Stimulated activated CD4-positive, alpha-beta T cell treated with anti-CD3 and anti-CD28 coated beads, TNF-alpha, amount 100 ng/mL, for 24 hours (primary cell): ENCODE data around the gene NLRC5.
"Not testable (repeated sequence)": the region's sequence is repeated elsewhere in the genome, so short reads cannot be mapped to it uniquely, and the experiment has no call there.

Source experiments
- DNase-seq, 3 experiments: peaks; one replicate each; pipeline ENCODE4 v3.0.0-alpha.2; 2020; ENCODE audit warnings: low read depth in 3 of 3

Gene NLRC5

DNA sequence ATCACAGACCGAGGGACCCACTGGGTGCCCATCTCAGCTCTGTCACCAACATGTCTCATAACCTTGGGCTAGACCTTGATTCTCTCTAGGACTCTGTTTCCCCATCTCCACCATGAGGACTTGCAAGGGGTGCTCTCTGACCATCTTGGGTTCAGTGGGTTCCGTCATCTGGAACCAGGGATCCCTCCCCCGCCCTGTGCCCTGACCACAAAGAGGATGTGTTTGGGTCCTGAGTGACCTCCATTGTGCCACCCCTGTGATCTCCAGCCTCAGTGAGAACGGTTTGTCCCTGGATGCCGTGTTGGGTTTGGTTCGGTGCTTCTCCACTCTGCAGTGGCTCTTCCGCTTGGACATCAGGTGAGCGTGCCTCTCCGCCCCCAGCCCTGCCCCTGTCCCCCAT is 53.9 kb downstream of the NLRC5 start:
- DNase-seq, result no peak

DNA sequence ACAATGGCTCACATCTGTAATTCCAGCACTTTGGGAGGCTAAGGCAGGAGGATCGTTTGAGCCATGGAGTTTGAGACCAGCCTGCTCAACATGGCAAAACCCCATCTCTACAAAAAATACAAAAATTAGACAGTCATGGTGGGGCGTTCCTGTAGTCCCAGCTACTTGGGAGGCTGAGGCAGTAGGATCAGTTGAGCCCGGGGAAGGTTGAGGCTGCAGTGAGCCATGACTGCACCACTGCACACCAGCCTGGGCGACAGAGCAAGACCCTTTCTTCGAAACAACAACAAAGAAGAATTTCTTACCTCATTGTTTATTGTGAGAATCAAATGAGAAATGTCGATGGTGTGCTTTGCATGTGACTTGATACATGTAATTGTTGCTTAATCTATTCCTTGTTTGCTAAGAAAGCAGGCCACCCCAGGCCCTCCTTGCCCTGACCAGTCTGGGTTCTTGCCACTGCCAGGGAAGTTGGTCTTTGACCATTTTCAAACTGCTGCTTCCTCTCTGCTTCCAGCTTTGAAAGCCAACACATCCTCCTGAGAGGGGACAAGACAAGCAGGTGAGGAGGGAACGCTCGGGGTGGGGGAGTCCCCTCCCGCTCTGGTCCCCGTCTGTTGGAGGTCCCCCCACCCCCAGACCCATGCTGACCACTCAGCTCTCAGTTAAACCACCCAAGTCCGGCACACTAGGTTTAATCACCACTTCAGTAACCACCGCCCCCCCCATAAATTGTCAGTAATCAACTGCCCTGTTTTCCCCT is 55.8 kb downstream of the NLRC5 start:
- no peak for DNase-seq

DNA sequence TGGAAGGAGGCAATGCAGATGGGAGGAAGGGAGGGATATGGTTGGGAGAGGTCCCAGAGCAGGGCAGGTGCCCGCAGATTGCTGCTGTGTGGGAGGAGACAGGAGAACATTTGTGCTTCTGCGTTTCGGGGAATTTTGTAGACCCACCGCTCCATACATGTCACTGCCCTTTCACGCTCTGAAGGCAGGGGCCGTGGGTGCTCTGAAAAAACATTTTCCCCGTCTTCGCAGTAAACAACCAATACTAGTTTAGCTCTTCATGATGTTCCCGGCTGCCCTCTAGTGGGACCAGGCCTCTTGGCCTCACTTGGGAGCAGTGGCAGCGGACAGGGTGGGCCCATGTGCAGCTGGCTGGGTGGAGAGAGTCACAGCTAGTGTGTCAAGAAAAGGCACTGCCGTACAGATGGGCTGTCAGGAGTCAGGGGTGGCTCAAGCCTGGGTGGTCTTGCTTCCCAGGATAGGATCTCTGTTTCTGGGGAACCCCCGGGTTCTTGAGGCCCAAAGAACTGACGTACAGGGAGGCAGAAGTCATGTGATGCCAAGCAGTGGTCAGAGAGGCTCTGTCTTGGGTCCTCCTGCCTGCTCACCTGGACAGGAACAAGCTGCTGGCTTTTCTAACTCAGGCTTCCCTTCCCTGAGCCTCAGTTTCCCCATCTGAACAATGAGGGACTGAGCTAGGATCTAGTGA is 56.5 kb downstream of the NLRC5 start:
- DNase-seq, result no peak

DNA sequence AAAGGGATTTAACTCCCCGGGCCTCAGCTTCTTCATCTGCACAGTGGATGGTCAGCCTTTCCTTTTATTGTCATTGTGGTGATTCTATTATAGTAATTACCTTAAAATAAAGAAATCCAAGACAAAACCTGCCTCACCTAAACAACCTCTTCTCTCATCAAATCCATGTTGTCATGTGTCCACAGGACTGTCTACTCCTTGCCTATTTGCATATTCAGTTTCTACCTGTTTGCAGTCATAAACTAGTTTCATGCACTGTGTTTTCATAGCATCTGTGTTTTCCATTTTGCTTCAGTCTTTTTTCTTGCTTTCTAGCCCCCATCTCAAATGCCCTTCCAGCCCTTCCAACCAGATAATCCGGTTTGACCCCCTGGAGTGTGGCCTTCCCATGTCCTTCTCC is 58.7 kb downstream of the NLRC5 start:
- no peak for DNase-seq

DNA sequence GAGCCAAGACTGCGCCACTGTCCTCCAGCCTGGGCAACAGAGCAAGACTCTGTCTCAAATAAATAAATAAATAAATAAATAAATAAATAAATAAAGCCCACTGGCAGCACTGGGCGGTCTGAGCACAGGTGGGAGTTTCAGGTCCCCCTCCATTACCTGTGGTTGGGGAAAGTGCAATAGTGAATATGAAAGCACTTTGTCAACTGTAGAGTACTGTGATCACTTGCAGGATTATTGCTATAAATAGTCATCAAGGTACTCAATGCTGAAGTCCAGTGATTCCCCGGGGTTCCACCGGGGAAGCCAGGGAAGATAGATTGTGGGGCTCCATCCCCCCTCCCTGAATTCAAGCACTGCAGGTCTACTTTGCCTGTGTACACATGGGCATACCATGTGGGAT is 60.3 kb downstream of the NLRC5 start:
- DNase-seq, result no peak

DNA sequence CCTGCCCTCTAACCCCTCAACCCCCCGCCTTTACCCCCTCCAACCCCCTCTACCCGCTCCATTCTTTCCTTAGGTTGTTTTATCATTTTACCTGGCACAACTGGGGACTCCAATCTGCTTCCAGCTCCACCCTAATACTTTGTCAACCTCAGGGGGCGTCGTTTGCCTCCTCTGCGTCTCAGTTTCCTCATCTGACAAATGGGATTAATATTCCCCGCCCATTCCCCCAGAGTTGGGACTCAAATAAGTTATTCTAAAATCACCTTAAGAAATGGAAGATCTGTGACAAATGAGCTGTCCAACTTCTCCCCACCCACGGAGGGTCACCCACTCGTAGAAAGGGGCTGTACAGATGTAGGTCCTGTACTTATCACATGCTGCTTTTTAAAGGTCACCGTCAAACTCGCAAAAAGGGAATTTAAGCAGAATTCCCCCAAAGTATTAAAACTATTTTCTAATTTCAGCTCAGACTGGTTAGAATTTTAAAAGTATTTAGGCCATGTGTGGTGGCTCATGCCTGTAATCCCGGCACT is 62.4 kb downstream of the NLRC5 start:
- no peak for DNase-seq

DNA sequence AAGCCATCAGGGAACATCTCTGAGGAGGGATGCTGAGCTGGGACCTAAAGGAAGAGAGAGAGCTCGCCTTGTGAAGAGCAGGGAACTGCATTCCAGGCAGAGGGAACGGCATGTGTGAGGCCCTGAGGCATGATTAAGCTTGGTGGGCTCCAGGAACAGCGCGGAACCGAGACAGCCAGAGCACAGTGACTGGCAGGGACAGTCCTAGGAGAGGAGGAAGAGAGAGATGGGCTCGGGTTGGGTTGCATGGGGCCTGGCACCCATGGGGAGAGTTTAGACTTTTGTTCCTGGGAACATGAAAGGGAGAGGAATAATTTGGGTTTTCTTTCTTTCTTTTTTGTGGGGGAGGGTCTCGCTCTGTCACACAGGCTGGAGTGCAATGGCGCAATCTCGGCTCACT is 63.8 kb downstream of the NLRC5 start:
- no peak for DNase-seq

DNA sequence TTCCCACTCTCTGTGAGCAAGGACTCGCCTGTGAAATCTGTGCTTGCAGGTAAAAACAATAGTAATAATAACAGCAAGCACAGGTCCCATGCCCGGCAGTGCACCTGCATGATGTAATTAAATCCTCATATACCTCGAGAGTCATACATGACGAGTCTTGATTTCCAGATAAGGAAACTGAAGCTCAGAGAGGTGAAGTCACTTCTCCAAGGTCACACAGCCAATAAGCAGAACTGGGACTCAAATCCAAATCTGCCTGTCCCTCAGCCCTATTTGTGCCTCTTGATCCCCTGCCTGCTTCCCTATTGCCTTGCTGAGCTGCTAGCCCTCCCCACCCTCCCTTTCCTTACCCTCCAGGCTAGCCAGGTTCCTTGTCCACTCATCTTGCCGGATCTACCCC is 65.0 kb downstream of the NLRC5 start:
- DNase-seq, result no peak

DNA sequence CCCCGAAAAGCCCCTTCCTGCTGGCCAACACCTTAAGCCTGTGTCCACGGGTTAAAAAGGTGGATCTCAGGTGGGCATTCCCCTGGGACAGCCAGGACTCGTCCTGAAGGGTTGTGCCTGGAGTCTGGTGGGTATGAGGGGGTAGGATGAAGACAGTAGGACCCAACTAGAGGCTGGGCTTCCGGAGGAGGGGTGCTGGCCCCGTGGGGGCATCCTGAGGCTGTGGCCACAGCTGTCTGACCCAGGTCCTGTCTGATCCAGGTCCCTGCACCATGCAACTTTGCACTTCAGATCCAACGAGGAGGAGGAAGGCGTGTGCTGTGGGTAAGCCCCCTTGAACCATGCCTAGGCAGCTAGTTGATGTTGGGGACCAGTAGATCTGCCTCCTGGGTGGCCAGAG is 65.4 kb downstream of the NLRC5 start:
- no peak for DNase-seq

DNA sequence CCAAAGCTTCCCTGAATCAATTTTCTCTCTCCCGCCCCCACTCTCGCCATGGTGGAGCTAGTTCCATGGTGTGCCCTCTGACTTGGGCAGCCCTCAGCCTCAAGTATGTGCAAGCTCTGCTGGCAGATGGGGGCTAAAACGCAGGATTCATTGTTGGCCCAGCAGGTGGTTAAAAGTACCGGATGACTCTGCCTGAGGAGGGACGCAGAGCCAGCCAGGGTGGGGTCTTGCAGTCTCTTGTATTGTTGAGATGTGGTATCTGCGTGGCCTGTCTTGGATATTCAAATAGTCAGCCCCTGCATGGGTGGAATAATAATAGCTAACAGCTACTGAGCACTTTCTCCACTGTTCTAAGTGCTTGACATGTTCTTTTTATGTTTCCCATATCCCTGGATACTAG is 66.3 kb downstream of the NLRC5 start:
- DNase-seq, result no peak

DNA sequence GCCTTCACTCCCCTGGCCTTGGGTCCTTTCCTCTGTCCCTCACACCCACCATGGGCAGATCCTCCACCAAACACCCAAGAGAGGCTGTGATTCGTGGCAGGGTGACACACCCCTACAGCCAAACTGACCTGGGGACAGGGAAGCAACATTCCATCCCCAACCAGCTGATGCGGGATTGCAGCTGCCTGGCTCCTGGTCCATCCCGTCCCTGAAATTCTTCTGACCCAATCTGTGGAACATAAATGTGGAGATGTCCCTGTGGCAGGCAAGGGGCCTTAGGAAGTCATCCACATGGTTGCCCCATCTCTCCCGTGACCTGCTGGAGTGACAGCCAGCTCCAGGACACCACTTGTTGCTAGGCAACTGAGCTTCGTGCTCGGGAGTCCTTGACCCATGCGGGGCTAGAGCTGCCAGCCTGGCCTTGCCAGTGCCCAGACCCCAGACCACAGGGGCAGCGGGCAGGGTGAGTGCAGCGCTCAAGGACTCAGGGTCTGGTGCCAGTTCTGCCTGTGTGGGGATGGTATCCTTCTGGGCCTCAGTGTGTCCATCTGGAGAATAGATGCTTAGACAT is 69.0 kb downstream of the NLRC5 start:
- DNase-seq, result no peak

DNA sequence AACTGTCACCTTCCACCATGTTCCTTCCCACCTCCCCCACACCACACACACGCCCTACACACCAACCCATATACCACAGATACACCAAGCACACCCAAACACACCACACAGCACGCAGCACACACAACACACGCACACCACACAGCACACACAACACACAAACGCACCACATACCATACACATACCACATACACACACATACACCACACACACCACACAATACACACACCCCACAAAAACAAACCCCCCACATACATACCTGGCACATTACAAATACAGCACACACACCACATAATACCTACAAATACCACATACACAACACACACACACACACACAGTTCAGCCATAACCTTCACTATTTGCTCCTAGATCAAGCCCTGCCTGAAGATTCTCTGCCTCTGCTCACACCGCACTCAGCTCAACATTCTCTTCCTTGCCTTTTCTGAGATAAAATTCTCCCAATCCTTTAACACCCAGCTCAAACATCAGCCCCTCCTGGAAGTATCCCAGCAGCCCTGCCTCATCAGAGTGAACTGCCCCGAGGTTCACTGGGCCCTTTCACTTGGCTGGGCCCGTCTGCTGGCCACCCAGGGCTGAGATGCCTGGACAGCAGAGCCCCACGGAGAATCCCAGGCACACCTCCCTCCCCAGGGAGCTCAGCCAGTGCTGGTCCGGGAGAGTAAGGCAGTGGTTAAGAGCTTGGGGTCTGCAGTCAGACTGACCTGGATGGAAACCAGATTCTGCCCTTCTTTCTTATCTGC is 71.1 kb downstream of the NLRC5 start:
- no peak for DNase-seq

DNA sequence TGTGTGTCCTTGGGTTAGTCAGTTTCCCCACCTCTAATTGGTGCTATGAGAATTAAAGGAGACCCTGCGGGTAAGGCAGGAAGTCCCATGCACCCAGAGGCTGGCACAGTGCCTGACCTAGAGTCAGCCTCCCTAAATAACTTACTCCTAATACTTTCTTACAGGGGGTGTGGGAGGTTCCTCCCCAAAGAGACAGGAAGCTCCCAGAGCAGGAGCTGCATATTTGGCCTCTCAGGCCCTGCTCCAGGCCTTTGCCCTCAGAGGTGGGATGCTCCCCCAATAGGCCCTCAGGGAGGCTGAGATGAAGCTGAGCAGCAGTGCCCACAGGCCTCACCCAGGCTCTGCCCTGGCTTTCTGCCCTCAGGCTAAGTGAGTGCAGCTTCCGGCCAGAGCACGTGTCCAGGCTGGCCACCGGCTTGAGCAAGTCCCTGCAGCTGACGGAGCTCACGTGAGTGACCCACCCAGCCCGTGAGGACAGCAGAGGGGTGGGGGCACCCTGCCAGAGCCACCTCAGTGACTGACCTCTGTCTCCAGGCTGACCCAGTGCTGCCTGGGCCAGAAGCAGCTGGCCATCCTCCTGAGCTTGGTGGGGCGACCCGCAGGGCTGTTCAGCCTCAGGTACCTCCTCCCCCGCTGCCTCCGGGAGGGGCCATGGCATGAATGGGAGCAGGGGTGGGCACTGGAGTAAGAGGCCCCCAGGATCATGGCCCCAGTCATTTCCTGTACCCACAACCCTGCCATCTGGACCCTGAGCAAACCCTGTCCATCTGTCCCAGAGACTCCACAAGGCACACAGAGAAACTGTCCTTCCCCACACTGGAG is 71.9 kb downstream of the NLRC5 start:
- no peak for DNase-seq

DNA sequence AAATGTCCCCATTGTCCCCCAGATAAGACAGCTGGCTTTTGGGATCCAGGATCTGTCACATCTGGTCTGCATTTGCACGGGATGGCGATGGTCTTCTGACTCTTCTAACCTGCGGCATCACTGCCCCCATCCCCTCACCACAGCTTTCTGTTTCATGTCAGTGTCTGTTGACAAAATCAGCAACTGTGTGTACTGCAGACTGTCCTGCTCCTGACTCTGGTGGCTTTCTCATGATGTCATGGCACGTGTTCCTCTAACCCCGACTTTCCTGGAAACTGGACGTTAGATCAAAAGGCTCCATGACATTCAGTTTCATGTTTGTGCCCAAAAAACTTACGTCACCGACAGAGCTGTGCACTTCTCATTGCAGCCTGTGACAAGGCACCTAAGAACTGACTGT is 73.0 kb downstream of the NLRC5 start:
- no peak for DNase-seq

DNA sequence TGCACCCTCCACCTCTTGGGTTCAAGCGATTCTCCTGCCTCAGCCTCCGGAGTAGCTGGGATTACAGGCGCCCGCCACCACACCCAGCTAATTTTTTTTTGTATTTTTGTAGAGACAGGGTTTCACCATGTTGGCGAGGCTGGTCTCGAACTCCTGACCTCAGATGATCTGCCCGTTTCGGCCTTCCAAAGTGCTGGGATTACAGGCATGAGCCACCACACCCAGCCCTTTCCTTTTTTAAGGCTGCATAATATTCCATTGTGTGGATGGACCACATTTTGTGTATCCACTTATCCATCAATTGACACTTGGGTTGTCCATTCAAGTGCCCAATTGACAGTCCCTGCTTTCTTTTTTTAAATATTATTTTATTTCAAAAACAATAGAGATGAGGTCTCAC is 73.8 kb downstream of the NLRC5 start:
- DNase-seq, result not testable (repeated sequence)

DNA sequence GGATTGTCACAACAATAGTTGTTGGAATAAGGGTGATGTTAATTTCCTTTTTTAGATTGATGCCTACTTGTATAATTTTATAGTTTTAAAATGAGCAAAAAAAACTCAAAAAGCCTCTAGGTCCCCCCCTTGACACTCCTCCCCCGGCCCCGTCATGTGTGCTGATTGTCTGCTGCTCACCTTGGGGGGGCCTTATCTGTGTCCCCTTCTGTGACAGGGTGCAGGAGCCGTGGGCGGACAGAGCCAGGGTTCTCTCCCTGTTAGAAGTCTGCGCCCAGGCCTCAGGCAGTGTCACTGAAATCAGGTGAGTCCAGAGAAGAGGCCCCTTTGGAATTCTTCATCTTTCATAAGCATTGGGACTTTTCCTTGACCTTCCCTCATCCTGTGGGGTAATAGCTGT is 75.6 kb downstream of the NLRC5 start:
- no peak for DNase-seq

DNA sequence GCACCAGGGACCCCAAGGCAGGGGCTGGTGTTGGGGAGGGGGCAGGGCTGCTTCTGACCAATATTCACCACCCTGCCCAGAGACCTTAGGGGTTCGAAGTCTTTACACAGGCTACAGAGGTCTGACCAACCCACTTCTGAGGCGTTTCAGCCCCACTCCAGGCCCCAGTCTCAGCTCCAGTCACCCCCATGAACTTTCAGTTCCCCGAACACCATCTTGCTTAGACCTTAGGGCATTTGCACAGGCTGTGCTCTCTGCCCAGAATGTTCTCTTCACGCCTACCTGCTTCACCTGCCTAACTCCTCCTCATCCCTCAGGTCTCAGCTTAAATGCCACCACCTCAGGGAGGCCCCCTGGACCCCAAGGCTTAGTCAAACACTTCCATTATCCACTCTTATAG is 77.3 kb downstream of the NLRC5 start:
- no peak for DNase-seq

DNA sequence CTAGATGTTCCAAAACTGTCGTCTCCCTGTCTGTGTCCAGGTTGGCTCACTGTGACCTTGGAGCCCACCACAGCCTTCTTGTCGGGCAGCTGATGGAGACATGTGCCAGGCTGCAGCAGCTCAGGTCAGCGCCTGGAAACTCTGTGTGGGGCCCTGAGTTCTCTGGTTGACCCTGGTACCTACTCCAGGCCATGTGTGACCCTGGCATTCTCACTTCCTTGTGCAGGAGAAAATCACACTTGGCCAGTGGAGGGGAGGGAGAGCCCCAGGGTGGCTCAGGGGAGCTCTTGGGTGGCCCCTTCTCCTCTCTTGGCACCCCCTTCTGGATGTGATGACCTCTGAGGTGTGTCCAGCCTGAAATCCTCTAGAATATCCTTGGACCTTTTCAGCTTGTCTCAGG is 78.0 kb downstream of the NLRC5 start:
- no peak for DNase-seq

DNA sequence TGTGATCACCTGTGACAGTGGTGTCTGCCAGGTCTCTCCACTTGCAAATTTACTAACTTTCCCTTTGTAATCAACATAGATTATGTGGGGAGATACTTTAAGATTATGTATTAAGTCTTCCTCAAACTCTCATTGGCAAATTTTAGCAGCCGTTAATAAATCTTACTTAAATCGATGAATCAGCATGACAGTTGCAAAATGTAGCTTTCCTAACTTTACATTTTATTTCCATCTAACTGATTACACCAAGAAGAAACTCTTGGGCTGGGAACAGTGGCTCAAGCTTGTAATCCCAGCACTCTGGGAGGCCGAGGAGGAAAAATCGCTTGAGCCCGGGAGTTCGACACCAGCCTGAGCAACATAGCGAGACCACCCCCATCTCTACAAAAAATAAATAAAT is 79.7 kb downstream of the NLRC5 start:
- DNase-seq, result no peak

DNA sequence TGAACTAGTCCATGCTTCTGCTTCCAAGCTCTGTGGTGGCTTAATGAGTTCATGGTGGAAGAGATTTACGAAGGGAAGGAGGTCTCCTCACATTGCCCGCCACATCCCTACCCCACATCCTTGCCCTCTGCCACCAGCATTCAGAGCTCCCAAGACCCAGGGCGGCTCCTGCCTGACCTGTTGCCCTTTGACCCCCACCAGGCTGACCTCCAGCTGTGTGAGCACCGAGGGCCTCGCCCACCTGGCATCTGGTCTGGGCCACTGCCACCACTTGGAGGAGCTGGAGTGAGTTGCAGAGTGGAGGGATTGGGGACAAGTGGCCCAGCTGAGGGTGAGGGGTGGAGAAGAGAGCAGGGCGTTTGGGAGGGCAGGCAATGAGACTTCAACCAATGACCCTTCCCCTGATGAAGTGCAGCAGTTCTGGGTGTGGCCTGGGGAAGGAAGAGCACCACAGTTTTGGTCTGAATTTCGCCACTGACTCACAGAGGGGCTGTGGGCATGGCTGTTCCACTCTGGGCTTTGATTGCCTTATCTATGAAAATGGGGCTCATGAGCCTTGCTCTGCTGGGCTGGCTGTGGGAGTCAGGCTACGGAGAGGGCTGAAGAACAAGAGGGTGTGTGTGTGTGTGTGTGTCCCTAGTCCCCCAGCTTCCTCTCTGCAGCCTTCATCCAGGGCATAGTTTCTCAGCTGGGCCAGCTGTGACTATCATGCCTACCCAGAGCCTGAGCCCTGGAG is 80.4 kb downstream of the NLRC5 start:
- DNase-seq, result no peak

DNA sequence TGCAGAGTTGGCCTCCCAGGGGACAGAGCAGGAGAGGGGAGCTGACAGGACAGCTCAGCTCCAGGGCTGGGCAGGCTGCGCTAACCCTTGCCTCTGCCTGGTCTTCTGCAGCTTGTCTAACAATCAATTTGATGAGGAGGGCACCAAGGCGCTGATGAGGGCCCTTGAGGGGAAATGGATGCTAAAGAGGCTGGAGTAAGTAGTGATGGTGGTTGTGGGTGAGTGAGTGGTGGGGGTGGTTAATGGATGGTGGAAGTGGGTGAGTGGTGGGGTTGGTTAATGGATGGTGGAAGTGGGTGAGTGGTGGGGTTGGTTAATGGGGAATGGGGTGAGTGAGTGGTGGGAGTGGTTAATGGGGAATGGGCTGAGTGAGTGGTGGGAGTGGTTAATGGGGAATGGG is 81.1 kb downstream of the NLRC5 start:
- DNase-seq, result no peak
